H1 (cell line): ENCODE results near the gene HOXC13. TPM values are rescaled to one million over a fixed set of nuclear protein-coding genes. Genes with fewer than 3 reads are reported as not detected.

Source experiments
- CTCF ChIA-PET: fragments of 300-600 bp; sonication (Branson Sonifier 250); formaldehyde crosslinking; loops from one replicate; lab custom pipeline; 2021; ENCODE audit not compliant: partially characterized antibody; lab: Charles Lee
- POLR2A ChIA-PET: fragments of 300-600 bp; sonication (Branson Sonifier 250); formaldehyde crosslinking; loops from one replicate; lab custom pipeline; 2021; ENCODE audit warnings: inconsistent platforms; ENCODE audit not compliant: partially characterized antibody; lab: Charles Lee
- DNase-seq, 2 experiments: peaks; one replicate each; pipeline versions ENCODE4 v3.0.0 to v3.0.0-alpha.2; 2010 to 2022; ENCODE audit warnings: low spot score in 2 of 2, low read depth in 1 of 2, mixed read lengths in 1 of 2
- FAIRE-seq: peaks from 2 replicates; lab custom pipeline; 2011; peaks lifted over from hg19 to GRCh38; lab: Jason Lieb, UNC
- H2AFZ ChIP-seq: 2 replicates; pipeline ENCODE4 v1.8.1; 2012; ENCODE audit warnings: low read length, inconsistent platforms
- H2AK5ac ChIP-seq: 2 replicates; pipeline ENCODE4 v1.6.1; 2013; ENCODE audit warnings: low read depth, low read length
- H2BK120ac ChIP-seq: replicated peaks from 2 replicates; pipeline ENCODE3; 2013; ENCODE audit warnings: low read depth, low read length, inconsistent platforms
- H2BK12ac ChIP-seq: 2 replicates; pipeline ENCODE4 v1.6.1; 2013; ENCODE audit warnings: low read depth, low read length
- H2BK15ac ChIP-seq: 2 replicates; pipeline ENCODE4 v1.6.1; 2013; ENCODE audit warnings: low read length
- H2BK20ac ChIP-seq: 2 replicates; pipeline ENCODE4 v1.6.1; 2013; ENCODE audit warnings: low read length
- H2BK5ac ChIP-seq: 2 replicates; pipeline ENCODE4 v1.6.1; 2013; ENCODE audit warnings: low read depth, low read length
- H3K14ac ChIP-seq: 2 replicates; pipeline ENCODE4 v1.6.1; 2013; ENCODE audit warnings: inconsistent platforms; ENCODE audit not compliant: insufficient read length
- H3K18ac ChIP-seq: 2 replicates; pipeline ENCODE4 v1.6.1; 2013; ENCODE audit warnings: low read length; ENCODE audit errors: extremely low read depth
- H3K23ac ChIP-seq: 2 replicates; pipeline ENCODE4 v1.6.1; 2013; ENCODE audit warnings: inconsistent platforms; ENCODE audit not compliant: insufficient read length
- H3K23me2 ChIP-seq: 2 replicates; pipeline ENCODE4 v1.6.1; 2013; ENCODE audit warnings: low read depth, low read length
- H3K27ac ChIP-seq: 2 replicates; pipeline ENCODE4 v1.6.1; 2011; ENCODE audit warnings: low read depth, low read length, inconsistent platforms
- H3K27me3 ChIP-seq, 4 experiments: replicated peaks in 1 of 4; 1 replicate in 1 of 4; 2 replicates in 3 of 4; pipeline versions ENCODE4 v1.6.1 to v1.8.1; 2011 to 2013; ENCODE audit warnings: low read length in 3 of 4, mild to moderate bottlenecking in 3 of 4, inconsistent platforms in 2 of 4, mixed read lengths in 2 of 4, moderate library complexity in 1 of 4; ENCODE audit not compliant: control insufficient read depth in 3 of 4, insufficient read depth in 3 of 4; ENCODE audit errors: extremely low read depth in 1 of 4
- H3K36me3 ChIP-seq, 4 experiments: 2 replicates each; pipeline versions ENCODE4 v1.6.1 to v1.8.1; 2011 to 2013; ENCODE audit warnings: mild to moderate bottlenecking in 4 of 4, low read length in 3 of 4, moderate library complexity in 2 of 4, control low read depth in 1 of 4, inconsistent platforms in 1 of 4; ENCODE audit not compliant: insufficient read depth in 4 of 4, control insufficient read depth in 2 of 4
- H3K4ac ChIP-seq: replicated peaks from 2 replicates; pipeline ENCODE3; 2013; ENCODE audit warnings: low read length, low read depth, mixed read lengths, inconsistent platforms; ENCODE audit not compliant: insufficient read length
- H3K4me1 ChIP-seq, 4 experiments: replicated peaks in 1 of 4; 1 replicate in 1 of 4; 2 replicates in 3 of 4; pipeline versions ENCODE4 v1.6.1 to v1.8.1; 2011 to 2013; ENCODE audit warnings: low read length in 3 of 4, inconsistent platforms in 2 of 4, mixed read lengths in 1 of 4; ENCODE audit not compliant: insufficient read depth in 4 of 4, control insufficient read depth in 3 of 4
- H3K4me2 ChIP-seq, 2 experiments: 2 replicates each; pipeline versions ENCODE4 v1.6.1 to v1.8.1; 2011 to 2013; ENCODE audit warnings: low read depth in 2 of 2, low read length in 2 of 2, control low read depth in 1 of 2, inconsistent platforms in 1 of 2, mild to moderate bottlenecking in 1 of 2; ENCODE audit not compliant: insufficient read depth in 1 of 2
- H3K4me3 ChIP-seq, 4 experiments: fragments of 200-600, 300-600 bp in 1 of 4; sonication (generic), shearing (Covaris generic), sonication (Bioruptor Twin) in 1 of 4; 2 replicates each; pipeline versions ENCODE4 v1.5.1 to v1.8.1; 2011 to 2016; ENCODE audit warnings: low read length in 4 of 4, low read depth in 3 of 4, control low read depth in 2 of 4, inconsistent platforms in 2 of 4, mild to moderate bottlenecking in 2 of 4, mixed read lengths in 1 of 4, moderate library complexity in 1 of 4; ENCODE audit not compliant: insufficient read depth in 2 of 4; ENCODE audit errors: extremely low read depth in 1 of 4
- H3K56ac ChIP-seq: replicated peaks from 2 replicates; pipeline ENCODE3; 2013; ENCODE audit warnings: low read depth, mild to moderate bottlenecking, mixed read lengths, low read length, inconsistent platforms; ENCODE audit not compliant: insufficient read length
- H3K79me1 ChIP-seq: 2 replicates; pipeline ENCODE4 v1.6.1; 2013; ENCODE audit warnings: low read depth, low read length, control low read depth
- H3K79me2 ChIP-seq, 2 experiments: 2 replicates each; pipeline versions ENCODE4 v1.6.1 to v1.8.1; 2012 to 2013; ENCODE audit warnings: low read length in 2 of 2, mild to moderate bottlenecking in 2 of 2, inconsistent platforms in 1 of 2; ENCODE audit not compliant: insufficient read depth in 2 of 2, control insufficient read depth in 1 of 2
- H3K9ac ChIP-seq, 4 experiments: replicated peaks in 1 of 4; 1 replicate in 1 of 4; 2 replicates in 3 of 4; pipeline versions ENCODE4 v1.6.1 to v1.8.1; 2011 to 2013; ENCODE audit warnings: low read depth in 3 of 4, low read length in 3 of 4, control low read depth in 2 of 4, mild to moderate bottlenecking in 2 of 4, moderate library complexity in 2 of 4, inconsistent platforms in 1 of 4; ENCODE audit errors: extremely low read depth in 1 of 4
- H3K9me3 ChIP-seq, 2 experiments: 2 replicates each; pipeline versions ENCODE4 v1.6.1 to v1.8.1; 2012 to 2013; ENCODE audit warnings: mild to moderate bottlenecking in 2 of 2, moderate library complexity in 2 of 2, control low read depth in 1 of 2, inconsistent platforms in 1 of 2, low read depth in 1 of 2, low read length in 1 of 2, mixed read lengths in 1 of 2; ENCODE audit not compliant: insufficient read depth in 2 of 2
- H4K20me1 ChIP-seq, 2 experiments: replicated peaks in 1 of 2; 2 replicates each; pipeline versions ENCODE3 to v1.8.1; 2011 to 2013; ENCODE audit warnings: inconsistent platforms in 2 of 2, low read length in 2 of 2, mild to moderate bottlenecking in 1 of 2; ENCODE audit not compliant: insufficient read depth in 2 of 2, control insufficient read depth in 1 of 2
- H4K5ac ChIP-seq: 2 replicates; pipeline ENCODE4 v1.6.1; 2013; ENCODE audit warnings: low read length, low read depth, mixed read lengths, inconsistent platforms; ENCODE audit not compliant: insufficient read length
- H4K8ac ChIP-seq: 2 replicates; pipeline ENCODE4 v1.8.0; 2013; ENCODE audit warnings: mild to moderate bottlenecking, moderate library complexity, low read length, inconsistent platforms; ENCODE audit not compliant: insufficient read depth; ENCODE audit errors: extremely low read depth
- H4K91ac ChIP-seq: replicated peaks from 2 replicates; pipeline ENCODE3; 2013; ENCODE audit warnings: low read length, mixed read lengths, inconsistent platforms; ENCODE audit not compliant: insufficient read length
- HDAC6 ChIP-seq: IDR thresholded peaks from one replicate; pipeline ENCODE4 v1.7.1; 2012; ENCODE audit warnings: low read depth, mild to moderate bottlenecking, inconsistent platforms, low read length, moderate library complexity
- MAX ChIP-seq: IDR thresholded peaks from 2 replicates; pipeline ENCODE4 v1.6.1; 2012; ENCODE audit warnings: inconsistent platforms
- RNF2 ChIP-seq: fragments of 200-900, 300-1000 bp; sonication (generic); IDR thresholded peaks from 2 replicates; pipeline ENCODE4 v1.7.1; 2016; ENCODE audit warnings: borderline replicate concordance, low read depth, mild to moderate bottlenecking, antibody characterized with exemption, low read length; ENCODE audit not compliant: poor library complexity, severe bottlenecking; ENCODE audit errors: missing control alignments
- SUZ12 ChIP-seq: fragments of 200-600 bp; sonication (generic); IDR thresholded peaks from 2 replicates; pipeline ENCODE4 v1.6.1; 2012; ENCODE audit warnings: mild to moderate bottlenecking, inconsistent platforms, low read length, moderate library complexity, mixed read lengths
- WGBS, 2 experiments: shearing (Covaris generic) in 1 of 2; methylation state at CpG; one replicate each; pipeline versions ENCODE4 v1.1.6 to v1.1.7; 2013 to 2015; ENCODE audit warnings: low lambda C conversion rate in 2 of 2, mixed read lengths in 2 of 2, inconsistent platforms in 1 of 2, low coverage in 1 of 2, missing lambda C conversion rate in 1 of 2; ENCODE audit not compliant: insufficient replicate concordance in 2 of 2, insufficient coverage in 1 of 2, insufficient read length in 1 of 2; ENCODE audit errors: extremely low coverage in 1 of 2, missing lambda C conversion rate in 1 of 2; 5-methylcytosine and 5-hydroxymethylcytosine counted together
- polyA plus RNA-seq, 7 experiments: library from polyadenylated mRNA; depleted of rRNA in 3 of 7; stranded (reverse) in 5 of 7; unstranded in 2 of 7; fragments of >200 nt in 5 of 7; fragments of 200-250 nt in 2 of 7; gene quantifications; 1 replicate in 5 of 7; 2 replicates in 1 of 7; 4 replicates in 1 of 7; pipeline versions ENCODE4 v1.2.1 to v1.2.3, GENCODE V29; 2011 to 2013; ENCODE audit warnings: missing spikeins in 2 of 7, mixed read lengths in 2 of 7
- total RNA-seq: library from RNA; stranded (reverse); fragmentation: NEBNext Ultra II Directional; extraction: Animal tissue kit (Norgen Biotek cat#: 25700); gene quantifications from 2 replicates; pipeline ENCODE4 v1.2.1, GENCODE V29; 2021

The HOXC13 gene
- total and polyA plus RNA-seq, 2 of the 8 experiments (the other 6 are each of a cell fraction or from before 2014, with no cell fraction given): 0.02 TPM; not detected in 1

GRCh38 chr12:53937099-53937498, 1.5 kb upstream of the HOXC13 start:
- H3K27ac ChIP-seq: no peak overlapping the region

More at GRCh38 chr12:53937099-53937498, 1.5 kb upstream of the HOXC13 start:
- H3K23ac ChIP-seq: no peak overlapping the region
- no peaks in the 10 kb centered on the region for H3K79me1 ChIP-seq
- H2BK15ac ChIP-seq: no peak overlapping the region
- peak overlapping the region; percentile 60; the same call in 1 of the 2 replicates for H2BK12ac ChIP-seq
- peak in 1 of 2 experiments; percentile 41 for DNase-seq
- no peak for FAIRE-seq
- H3K18ac ChIP-seq: no peak overlapping the region
- TF ChIP-seq MAX: no peak
- peak; percentile 76 for TF ChIP-seq RNF2
- no peak for TF ChIP-seq HDAC6
- peak; percentile 39; the same call in 1 of the 2 replicates for TF ChIP-seq SUZ12
- H3K23me2 ChIP-seq: no peaks in the 10 kb centered on the region; the same call in 1 of the 2 replicates
- H3K14ac ChIP-seq: no peak overlapping the region
- no peak overlapping the region for H3K4ac ChIP-seq
- no peak overlapping the region for H2AK5ac ChIP-seq
- no peaks in the 10 kb centered on the region for H3K79me2 ChIP-seq
- no peak overlapping the region for H2BK5ac ChIP-seq
- H3K36me3 ChIP-seq: peaks cover 0 to 6% (median 0%) of the 10 kb centered on the region in 4 experiments; a peak in 1 of 8 replicates
- H2AFZ ChIP-seq: no peak overlapping the region
- POLR2A ChIA-PET: interaction anchor here (3.0 kb wide), 1 partner anchor 15 kb away, joined by 12 read pairs; no protein-coding TSS in a partner anchor
- H2BK20ac ChIP-seq: no peak overlapping the region
- H4K8ac ChIP-seq: no peak overlapping the region
- H3K4me3 ChIP-seq: no peak overlapping the region
- no peak overlapping the region; a peak in 1 of 4 replicates for H3K4me2 ChIP-seq
- peaks cover 12 to 29% of the 10 kb centered on the region in 2 experiments for H4K20me1 ChIP-seq
- peaks cover 0 to 6% (median 5%) of the 10 kb centered on the region in 4 experiments; a peak in 4 of 7 replicates for H3K4me1 ChIP-seq
- H3K9me3 ChIP-seq: no peaks in the 10 kb centered on the region
- no peak overlapping the region for H4K5ac ChIP-seq
- CTCF ChIA-PET: interaction anchor here (0.6 to 1.9 kb wide), 3 partner anchors 28 to 265 kb away, joined by 3 to 5 read pairs (median 4); no protein-coding TSS in a partner anchor
- 33% methylated on average over 11 of the region's 12 CpGs; no CpG with 5 or more reads in 1 of the 2 experiments for WGBS, 2 experiments
- no peak overlapping the region for H3K9ac ChIP-seq
- no peak overlapping the region for H3K56ac ChIP-seq
- H4K91ac ChIP-seq: no peak overlapping the region
- no peak overlapping the region for H2BK120ac ChIP-seq
- H3K27me3 ChIP-seq: peaks cover 91 to 100% (median 98%) of the 10 kb centered on the region in 4 experiments
